Natural killer cell treated with Interleukin-12 subunit alpha and Interleukin-12 subunit beta and Interleukin-15 and Interleukin-18, amount 100 ng/mL, for 72 hours (primary cell): Measurements from ENCODE around the gene CNNM4. TPM values are rescaled to one million over a fixed set of nuclear protein-coding genes. Genes with fewer than 3 reads are reported as not detected.

ENCODE experiments used
- ATAC-seq, 2 donors: fragments of 150-1000 bp; cut with Tn5 transposase in 1 of 2; sonication (Bioruptor Pico), chemical (Tn5 transposase) in 1 of 2; 2 replicates each; pipeline ENCODE4 v1.10.0; 2021
- DNase-seq: peaks from one replicate; pipeline ENCODE4 v3.0.0; 2022; ENCODE audit warnings: low spot score
- H3K27ac Mint-ChIP-seq, 2 donors: 1 replicate in 1 of 2; 2 replicates in 1 of 2; pipeline ENCODE4 v1.8.0; 2022; ENCODE audit warnings: mixed read lengths in 2 of 2, mild to moderate bottlenecking in 1 of 2, moderate library complexity in 1 of 2
- H3K27me3 Mint-ChIP-seq, 2 donors: 1 replicate in 1 of 2; 2 replicates in 1 of 2; pipeline ENCODE4 v1.8.0; 2022; ENCODE audit warnings: mixed read lengths in 2 of 2
- H3K36me3 Mint-ChIP-seq: one replicate; pipeline ENCODE4 v1.8.0; 2022; ENCODE audit warnings: mixed read lengths
- H3K4me1 Mint-ChIP-seq, 2 donors: 1 replicate in 1 of 2; 2 replicates in 1 of 2; pipeline ENCODE4 v1.8.0; 2022; ENCODE audit warnings: low read depth in 2 of 2, mixed read lengths in 2 of 2, mild to moderate bottlenecking in 1 of 2
- H3K4me3 Mint-ChIP-seq: one replicate; pipeline ENCODE4 v1.8.0; 2022; ENCODE audit warnings: mixed read lengths
- H3K9me3 Mint-ChIP-seq: 2 replicates; pipeline ENCODE4 v1.8.0; 2022; ENCODE audit warnings: mixed read lengths
- total RNA-seq, 2 donors: library from RNA; stranded (reverse); gene quantifications; one replicate each; pipeline ENCODE4 v1.2.3, GENCODE V29; 2022

Gene CNNM4
- total RNA-seq, 2 donors from 2014 or later, result 7.3 to 8.4 TPM

DNA sequence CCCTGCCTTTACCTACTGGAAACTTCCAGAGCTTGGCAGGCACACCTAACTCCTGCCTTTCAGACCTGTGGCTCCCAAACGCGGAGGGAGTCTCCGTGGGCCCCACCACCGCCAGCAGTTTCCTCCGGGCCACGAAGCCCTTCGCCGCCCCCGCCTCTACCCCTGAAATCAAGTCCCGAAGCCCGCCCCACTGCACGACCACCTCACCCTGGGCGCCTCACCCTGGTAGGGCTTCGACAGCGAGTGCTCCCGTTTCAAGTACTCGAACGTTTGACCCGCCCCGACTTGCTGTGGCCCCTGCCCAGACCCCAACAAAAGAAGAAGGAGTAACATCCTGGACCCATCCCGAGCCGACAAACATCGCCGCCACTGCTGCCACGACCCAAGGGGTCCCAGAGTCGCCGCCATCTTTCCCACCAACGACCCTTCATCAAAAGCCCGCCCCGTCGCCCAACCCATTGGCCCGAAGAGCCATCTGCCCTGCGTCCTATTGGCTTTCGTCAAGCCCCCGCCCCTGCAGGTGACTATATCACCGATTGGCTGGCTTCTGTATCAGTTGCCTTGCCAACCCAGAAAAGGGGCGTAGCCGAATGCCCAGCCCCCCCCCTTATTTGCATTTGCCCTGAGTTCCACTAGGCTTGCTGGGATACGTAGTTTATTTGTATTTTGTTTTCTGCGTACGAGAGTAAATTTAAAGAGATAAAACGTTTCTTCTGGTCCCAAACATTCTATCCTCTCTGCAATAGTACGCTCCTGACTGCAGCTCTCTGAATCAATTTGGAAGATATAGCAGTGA lies 20.9 kb upstream of the CNNM4 start, which contains the start of gene LMAN2L:
LMAN2L (minus strand) TSS at position 432 of the 796 bp plus-strand sequence; CDS start at position 408, 24 bp downstream.
- ATAC-seq, result peak; percentile 100
- Mint-ChIP-seq H3K36me3 (peaks cover 2% of the 10 kb centered on the region), H3K27me3 (no peaks in the 10 kb centered on the region), H3K27ac (peak within 1 kb of the TSS; percentile 87 to 97), H3K4me3 (peak within 1 kb of the TSS; percentile 98), H3K9me3 (no peaks in the 10 kb centered on the region), H3K4me1 (peaks cover 25 to 27% of the 10 kb centered on the region in 2 donors)
- DNase-seq, result peak; percentile 97

DNA sequence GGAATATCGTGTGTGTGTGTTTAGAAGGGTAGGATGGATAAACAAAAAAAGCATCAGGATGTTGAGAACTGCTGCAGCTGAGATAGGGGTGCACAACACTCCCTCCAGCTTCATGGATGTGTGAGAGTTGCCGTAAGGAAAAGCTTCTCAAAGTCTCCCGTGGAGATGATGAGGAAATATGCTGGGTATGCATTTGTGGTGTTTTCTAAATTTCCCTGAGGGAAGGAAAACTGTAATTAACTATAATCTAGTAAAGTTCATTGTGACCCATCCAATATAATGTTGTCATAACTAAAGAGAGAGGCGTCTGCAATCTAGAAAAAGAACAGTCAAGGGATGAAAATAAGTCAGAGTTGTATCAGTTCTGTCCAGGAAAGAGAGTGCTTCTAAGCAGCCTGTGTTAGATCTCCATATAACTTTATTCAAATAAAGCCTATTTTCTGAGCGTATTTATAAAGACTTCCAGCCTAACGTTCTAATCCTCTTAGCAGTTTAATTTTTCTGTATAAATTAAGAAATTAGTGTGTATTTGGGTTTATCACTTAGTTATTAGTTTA lies 13.6 kb upstream of the CNNM4 start:
- Mint-ChIP-seq H3K27ac (no peak overlapping the region), H3K4me3 (no peak overlapping the region)

DNA sequence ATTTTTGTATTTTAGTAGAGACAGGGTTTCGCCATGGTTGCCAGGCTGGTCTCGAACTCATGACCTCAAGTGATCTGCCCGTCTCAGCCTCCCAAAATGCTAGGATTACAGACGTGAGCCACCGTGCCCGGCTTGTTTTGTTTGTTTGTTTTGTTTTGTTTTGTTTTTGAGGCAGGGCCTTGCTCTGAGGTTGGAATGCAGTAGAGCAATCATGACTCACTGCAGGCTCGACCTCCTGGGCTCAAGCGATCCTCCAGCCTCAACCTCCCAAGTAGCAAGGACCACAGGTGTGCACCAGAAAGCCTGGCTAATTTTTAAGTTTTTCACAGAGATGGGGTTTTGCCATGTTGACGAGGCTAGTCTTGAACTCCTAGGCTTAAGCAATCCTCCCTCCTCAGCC lies 8.9 kb upstream of the CNNM4 start:
- Mint-ChIP-seq H3K4me3 (no peak overlapping the region), H3K36me3 (no peaks in the 10 kb centered on the region), H3K27ac (no peak overlapping the region), H3K27me3 (no peaks in the 10 kb centered on the region), H3K9me3 (no peaks in the 10 kb centered on the region), H3K4me1 (no peaks in the 10 kb centered on the region)
- DNase-seq (no peak), ATAC-seq (no peak)

More for the DNA sequence above, 13.6 kb upstream of the CNNM4 start:
- Mint-ChIP-seq H3K4me1 (no peaks in the 10 kb centered on the region), H3K36me3 (no peaks in the 10 kb centered on the region), H3K9me3 (no peaks in the 10 kb centered on the region), H3K27me3 (peaks cover 0 to 2% of the 10 kb centered on the region in 2 donors)
- no peak for DNase-seq
- ATAC-seq, result no peak

DNA sequence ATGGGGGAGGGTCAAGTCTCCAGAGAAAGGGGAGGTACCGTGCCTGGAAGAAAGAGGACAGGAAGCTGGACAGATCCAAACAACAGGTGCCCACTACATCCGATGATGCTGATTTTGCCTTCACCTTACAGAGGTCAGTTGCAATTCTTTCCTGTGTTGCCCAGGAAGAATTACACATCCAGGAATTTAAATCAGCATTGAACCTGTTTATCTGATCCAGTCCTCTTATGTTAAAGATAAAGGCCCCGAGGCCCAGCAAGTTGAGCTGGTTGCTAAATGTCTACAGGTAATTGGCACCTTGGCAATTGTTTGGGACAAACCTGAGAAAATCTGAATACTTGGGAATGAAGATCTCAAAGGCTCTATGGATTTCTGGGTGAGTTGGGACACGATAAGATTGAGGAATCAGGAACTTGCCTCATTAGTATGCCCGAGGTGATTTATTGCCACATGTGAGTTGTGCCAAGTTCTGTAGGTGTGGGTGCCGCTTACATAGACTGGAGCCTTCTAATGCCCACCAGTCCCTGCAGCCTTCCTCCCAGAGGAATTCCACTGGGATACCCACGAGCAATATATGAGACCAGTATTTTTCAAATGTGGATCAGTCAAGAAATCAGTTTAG lies 6.9 kb upstream of the CNNM4 start:
- Mint-ChIP-seq H3K9me3 (no peaks in the 10 kb centered on the region), H3K4me1 (no peaks in the 10 kb centered on the region), H3K36me3 (no peaks in the 10 kb centered on the region), H3K27me3 (no peaks in the 10 kb centered on the region), H3K27ac (no peak overlapping the region), H3K4me3 (no peak overlapping the region)
- ATAC-seq, result no peak
- no peak for DNase-seq

DNA sequence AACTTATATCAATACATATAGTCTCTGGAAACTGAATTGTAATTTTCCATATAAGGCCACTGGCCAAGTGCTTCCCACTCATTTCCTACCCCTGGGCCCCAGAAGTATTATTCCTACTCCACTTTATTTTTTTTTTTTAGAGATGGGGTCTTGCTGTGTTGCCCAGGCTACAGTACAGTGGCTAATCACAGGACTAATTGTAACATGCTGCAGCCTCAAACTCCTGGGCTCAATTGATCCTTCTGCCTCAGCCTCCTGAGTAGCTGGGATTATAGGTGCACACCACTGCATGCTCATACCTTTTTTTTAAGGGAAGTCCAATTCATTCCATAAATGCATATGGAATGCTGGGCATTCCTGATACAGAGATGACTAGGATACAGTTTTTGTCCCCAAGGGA lies 6.4 kb upstream of the CNNM4 start:
- no peaks in the 10 kb centered on the region for H3K9me3 Mint-ChIP-seq
- no peak overlapping the region for H3K27ac Mint-ChIP-seq
- no peaks in the 10 kb centered on the region for H3K27me3 Mint-ChIP-seq
- no peak for DNase-seq
- no peaks in the 10 kb centered on the region for H3K36me3 Mint-ChIP-seq
- no peak for ATAC-seq
- H3K4me1 Mint-ChIP-seq, result peaks cover under 1% of the 10 kb centered on the region in 2 donors
- no peak overlapping the region for H3K4me3 Mint-ChIP-seq

DNA sequence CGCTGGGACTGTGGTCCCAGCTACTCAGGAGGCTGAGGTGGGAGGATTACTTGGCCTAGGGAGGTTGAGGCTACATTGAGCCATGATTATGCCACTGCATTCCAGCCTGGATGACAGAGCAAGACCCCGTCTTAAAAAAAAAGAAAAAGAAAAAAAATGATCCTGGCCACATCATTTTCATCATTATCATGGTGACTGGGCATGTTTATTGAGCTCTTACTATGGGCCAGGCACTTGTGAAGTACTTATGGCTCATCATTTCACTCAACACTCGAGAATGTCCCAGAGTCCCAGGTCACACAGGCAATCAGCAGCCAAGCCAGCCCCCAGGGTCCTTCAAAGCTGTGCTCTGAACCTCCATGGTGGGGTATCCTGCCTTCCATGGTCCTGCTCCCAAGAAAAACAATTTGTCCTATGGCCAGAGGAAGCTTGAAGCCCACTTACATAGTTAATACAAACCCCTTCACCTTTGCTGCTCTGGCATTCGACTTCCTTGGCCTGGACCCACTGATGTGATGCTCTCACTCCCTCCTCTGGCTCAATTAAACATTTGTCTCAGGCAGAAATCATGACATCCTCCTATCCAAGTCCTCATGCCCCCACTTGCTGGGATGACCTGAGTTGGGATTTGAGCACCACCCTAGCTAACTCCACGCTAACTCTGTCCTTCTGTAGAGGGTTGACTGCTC lies 3.8 kb upstream of the CNNM4 start:
- Mint-ChIP-seq H3K4me1 (peaks cover 19 to 22% of the 10 kb centered on the region in 2 donors), H3K4me3 (no peak overlapping the region), H3K36me3 (no peaks in the 10 kb centered on the region), H3K27ac (no peak overlapping the region), H3K9me3 (no peaks in the 10 kb centered on the region), H3K27me3 (no peaks in the 10 kb centered on the region)
- no peak for ATAC-seq
- no peak for DNase-seq

DNA sequence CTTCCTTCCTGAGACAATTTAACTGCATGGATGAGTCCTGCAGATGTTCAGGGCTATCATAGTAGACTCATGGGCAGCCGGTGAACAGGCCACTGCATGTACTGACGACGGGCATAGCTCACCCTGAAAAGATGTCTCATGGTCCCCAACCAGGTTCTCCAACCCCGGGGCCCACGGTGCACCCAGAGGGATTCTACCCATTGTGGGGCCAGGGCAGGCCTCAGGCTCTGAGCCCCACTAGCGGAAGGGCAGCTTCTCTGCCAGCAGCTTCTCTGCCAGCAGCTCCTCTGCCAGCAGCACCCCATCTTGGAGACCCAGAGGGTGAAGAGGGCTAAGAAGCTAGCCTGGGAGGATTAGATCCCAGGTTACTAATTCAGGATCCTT lies 3.2 kb upstream of the CNNM4 start:
- no peak overlapping the region for H3K4me3 Mint-ChIP-seq
- DNase-seq, result no peak
- peaks cover 24 to 27% of the 10 kb centered on the region in 2 donors for H3K4me1 Mint-ChIP-seq
- H3K9me3 Mint-ChIP-seq, result no peaks in the 10 kb centered on the region
- no peak overlapping the region for H3K27ac Mint-ChIP-seq
- no peaks in the 10 kb centered on the region for H3K36me3 Mint-ChIP-seq
- no peak for ATAC-seq
- H3K27me3 Mint-ChIP-seq, result no peaks in the 10 kb centered on the region

DNA sequence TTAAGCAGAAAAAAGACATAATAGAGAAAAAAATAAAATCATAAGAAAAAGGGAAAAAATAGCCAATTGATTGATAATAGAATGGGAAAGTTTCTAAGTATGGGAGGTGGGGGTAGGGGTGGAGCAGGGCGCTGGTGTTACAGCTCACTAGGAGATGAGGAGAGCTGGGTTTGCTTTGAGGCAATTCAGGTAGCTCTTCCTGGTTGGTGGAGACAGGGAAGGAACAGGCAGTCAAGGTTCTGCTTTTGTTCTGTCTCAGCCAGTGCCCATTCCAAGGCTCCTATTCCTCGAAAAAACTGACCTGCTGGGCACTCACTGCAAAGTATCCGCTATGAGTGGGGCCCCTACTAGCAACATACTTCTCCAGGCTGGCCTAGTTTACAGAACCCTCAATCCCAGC lies 1.7 kb upstream of the CNNM4 start:
- Mint-ChIP-seq H3K4me3 (no peak overlapping the region), H3K27ac (no peak overlapping the region)

DNA sequence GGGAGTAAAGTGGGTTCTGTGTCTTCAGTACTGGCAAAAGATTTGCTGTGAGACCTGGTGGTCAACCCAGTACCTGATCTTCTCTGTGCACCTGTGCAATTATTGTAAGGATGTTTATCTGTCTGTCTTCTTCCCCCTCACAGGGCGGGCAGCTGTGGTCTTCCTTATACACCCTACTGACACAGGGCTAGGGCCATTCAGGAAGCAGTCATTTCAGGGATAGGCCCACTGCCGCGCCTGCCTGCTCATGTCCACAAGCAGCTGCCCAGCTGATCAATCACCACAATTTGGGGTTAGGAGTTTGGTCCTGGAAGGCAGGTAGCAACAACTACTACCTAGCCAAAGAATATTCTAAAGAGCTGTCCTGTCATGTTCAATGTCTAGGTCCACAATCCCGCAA lies 1.2 kb upstream of the CNNM4 start:
- H3K4me1 Mint-ChIP-seq, result peaks cover 43 to 47% of the 10 kb centered on the region in 2 donors
- ATAC-seq, result no peak
- H3K4me3 Mint-ChIP-seq, result peak overlapping the region; percentile 86
- DNase-seq, result no peak
- H3K36me3 Mint-ChIP-seq, result no peaks in the 10 kb centered on the region
- no peaks in the 10 kb centered on the region for H3K27me3 Mint-ChIP-seq
- H3K27ac Mint-ChIP-seq, result peak overlapping the region; percentile 29 to 79
- H3K9me3 Mint-ChIP-seq, result no peaks in the 10 kb centered on the region

More for the DNA sequence above, 1.7 kb upstream of the CNNM4 start:
- H3K27me3 Mint-ChIP-seq, result no peaks in the 10 kb centered on the region
- peaks cover 37 to 41% of the 10 kb centered on the region in 2 donors for H3K4me1 Mint-ChIP-seq
- ATAC-seq (no peak), DNase-seq (no peak)
- no peaks in the 10 kb centered on the region for H3K36me3 Mint-ChIP-seq
- H3K9me3 Mint-ChIP-seq, result no peaks in the 10 kb centered on the region

DNA sequence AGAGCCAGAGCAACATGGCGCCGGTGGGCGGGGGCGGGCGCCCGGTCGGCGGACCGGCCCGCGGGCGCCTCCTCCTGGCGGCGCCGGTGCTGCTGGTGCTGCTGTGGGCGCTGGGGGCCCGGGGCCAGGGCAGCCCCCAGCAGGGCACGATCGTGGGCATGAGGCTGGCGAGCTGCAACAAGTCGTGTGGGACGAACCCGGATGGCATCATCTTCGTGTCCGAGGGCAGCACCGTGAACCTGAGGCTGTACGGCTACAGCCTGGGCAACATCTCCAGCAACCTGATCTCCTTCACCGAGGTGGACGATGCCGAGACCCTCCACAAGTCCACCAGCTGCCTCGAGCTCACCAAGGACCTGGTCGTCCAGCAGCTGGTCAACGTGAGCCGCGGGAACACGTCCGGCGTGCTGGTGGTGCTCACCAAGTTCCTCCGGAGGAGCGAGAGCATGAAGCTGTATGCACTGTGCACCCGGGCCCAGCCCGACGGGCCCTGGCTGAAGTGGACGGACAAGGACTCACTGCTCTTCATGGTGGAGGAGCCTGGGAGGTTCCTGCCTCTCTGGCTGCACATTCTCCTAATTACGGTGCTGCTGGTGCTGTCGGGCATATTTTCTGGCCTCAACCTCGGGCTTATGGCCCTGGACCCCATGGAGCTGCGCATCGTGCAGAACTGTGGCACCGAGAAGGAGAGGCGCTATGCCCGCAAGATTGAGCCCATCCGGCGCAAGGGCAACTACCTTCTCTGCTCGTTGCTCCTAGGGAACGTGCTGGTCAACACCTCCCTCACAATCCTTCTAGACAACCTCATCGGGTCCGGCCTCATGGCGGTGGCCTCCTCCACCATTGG lies 507 bp downstream of the CNNM4 start:
- Mint-ChIP-seq H3K27ac (peak overlapping the region; percentile 28 to 69), H3K4me1 (peaks cover 44 to 47% of the 10 kb centered on the region in 2 donors), H3K9me3 (no peaks in the 10 kb centered on the region), H3K36me3 (no peaks in the 10 kb centered on the region), H3K4me3 (peak overlapping the region; percentile 92), H3K27me3 (no peaks in the 10 kb centered on the region)
- DNase-seq (no peak), ATAC-seq (peak; percentile 1 to 19)

DNA sequence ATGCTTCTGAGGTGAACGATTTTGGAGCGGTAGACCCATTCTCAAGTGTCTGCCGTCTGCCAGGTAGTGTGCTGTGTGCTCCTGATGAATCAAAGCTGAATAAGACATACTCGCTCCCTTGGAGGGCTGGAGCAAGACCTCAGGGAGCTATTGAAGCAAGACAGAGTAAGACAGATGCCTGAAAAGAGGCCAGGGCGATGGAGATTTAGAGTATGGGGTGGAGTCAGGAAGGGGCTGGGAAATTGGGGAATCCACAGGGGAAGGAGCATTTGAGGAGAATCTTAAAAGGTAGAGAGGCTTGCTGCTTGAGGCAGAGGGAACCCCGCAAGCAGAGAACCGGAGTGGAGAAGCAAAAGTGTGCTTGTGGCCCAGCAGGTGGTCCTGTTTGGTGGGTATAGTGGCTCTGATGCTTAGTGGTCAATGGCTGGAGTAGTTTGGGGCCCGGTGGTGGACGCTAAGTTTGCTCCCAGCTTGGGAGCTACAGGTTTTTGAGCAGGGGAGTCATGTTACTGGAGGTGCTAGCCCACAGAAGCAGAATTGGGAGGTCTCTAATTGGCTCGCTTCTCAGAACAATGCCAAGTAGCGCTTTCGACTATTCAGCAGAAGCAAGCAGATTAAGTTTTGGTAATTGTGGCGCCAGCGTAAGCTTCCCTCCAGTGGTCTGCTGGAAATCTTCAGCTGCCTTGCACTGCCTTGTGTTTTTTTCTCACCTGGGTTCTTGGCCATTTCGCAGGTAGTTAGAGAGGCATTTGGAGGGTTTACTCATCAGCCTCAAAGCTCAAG lies 2.0 kb downstream of the CNNM4 start:
- peak overlapping the region in 1 of 2 donors; percentile 28 for H3K27ac Mint-ChIP-seq
- H3K4me3 Mint-ChIP-seq, result peak overlapping the region; percentile 92
- ATAC-seq, result no peak
- peaks cover 48 to 52% of the 10 kb centered on the region in 2 donors for H3K4me1 Mint-ChIP-seq
- H3K9me3 Mint-ChIP-seq, result no peaks in the 10 kb centered on the region
- DNase-seq, result no peak
- H3K36me3 Mint-ChIP-seq, result no peaks in the 10 kb centered on the region
- H3K27me3 Mint-ChIP-seq, result no peaks in the 10 kb centered on the region

DNA sequence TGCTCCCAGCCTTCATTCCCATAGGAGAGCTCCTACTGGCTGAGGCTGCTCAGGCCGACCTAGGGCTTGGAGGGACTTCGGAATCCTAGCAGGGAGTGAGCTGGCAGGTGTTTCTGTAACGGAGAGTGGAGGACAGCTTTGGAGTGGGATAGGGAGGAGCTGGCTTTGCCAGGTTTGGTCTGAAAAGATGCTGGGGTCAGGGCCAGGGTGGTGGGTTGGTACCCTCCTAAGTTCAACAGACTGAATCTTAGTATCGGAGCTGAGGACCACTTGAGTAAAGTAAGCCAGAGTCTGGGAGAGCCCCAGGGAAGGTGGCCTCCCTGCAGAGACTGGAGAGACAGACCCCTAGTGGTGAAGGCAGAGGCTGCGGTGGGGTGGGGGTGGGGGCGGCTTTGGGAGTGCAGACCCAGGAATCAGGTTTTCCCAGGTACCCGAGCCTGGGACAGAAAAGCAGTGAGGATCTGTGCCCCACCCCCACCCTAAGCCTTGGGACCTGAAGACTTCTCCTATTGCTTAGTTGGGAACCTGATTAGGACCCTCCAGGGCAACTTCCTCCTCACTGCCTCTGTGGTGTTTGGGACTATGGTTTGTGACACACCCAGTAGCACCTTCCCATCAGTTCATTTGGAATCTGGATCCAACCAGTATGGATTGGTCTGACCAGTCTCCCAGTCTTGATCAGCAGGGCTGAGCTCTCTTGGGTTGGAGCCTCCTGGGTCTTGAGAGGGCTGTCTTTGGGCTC lies 3.0 kb downstream of the CNNM4 start:
- ATAC-seq (no peak), DNase-seq (no peak)
- H3K27ac Mint-ChIP-seq, result peak overlapping the region in 1 of 2 donors; percentile 21
- peaks cover 52% of the 10 kb centered on the region in 2 donors for H3K4me1 Mint-ChIP-seq
- no peaks in the 10 kb centered on the region for H3K36me3 Mint-ChIP-seq
- H3K27me3 Mint-ChIP-seq, result no peaks in the 10 kb centered on the region
- no peaks in the 10 kb centered on the region for H3K9me3 Mint-ChIP-seq
- H3K4me3 Mint-ChIP-seq, result peak overlapping the region; percentile 92
